GM12878 (cell line): Measurements from ENCODE around the gene ARHGAP19. TPM values are rescaled to one million over a fixed set of nuclear protein-coding genes. Genes with fewer than 3 reads are reported as not detected.

Experiments used
- ATAC-seq: fragments of 200-7000 bp; cut with Tn5 transposase; 3 replicates; pipeline ENCODE4 v1.9.1; 2020; ENCODE audit warnings: mild to moderate bottlenecking, moderate library complexity
- BruUV-seq: library from RNA; stranded (reverse); fragments of 400-500 nt; replicated peaks from 2 replicates; lab custom pipeline; 2021; lab: Mats Ljungman, UMichigan
- CTCF ChIA-PET: fragments of 300-600 bp; sonication (Branson Sonifier 250); formaldehyde crosslinking; extraction: SDS; loops from one replicate; lab custom pipeline; 2021; ENCODE audit warnings: inconsistent platforms; lab: Yijun Ruan, JAX
- POLR2A ChIA-PET: fragments of 350-600 bp; formaldehyde crosslinking; extraction: SDS; loops from one replicate; lab custom pipeline; 2021; ENCODE audit warnings: inconsistent platforms; lab: Charles Lee
- RAD21 ChIA-PET: fragments of 300-600 bp; sonication (Branson Sonifier 250); formaldehyde crosslinking; loops from one replicate; lab custom pipeline; 2023; ENCODE audit warnings: antibody characterized with exemption; ENCODE audit not compliant: unreplicated experiment; lab: Charles Lee
- SMC1A ChIA-PET: fragments of 300-600 bp; sonication (Branson Sonifier 250); formaldehyde crosslinking; loops from one replicate; lab custom pipeline; 2023; ENCODE audit not compliant: unreplicated experiment, uncharacterized antibody; lab: Charles Lee
- DNase-seq: peaks from one replicate; pipeline ENCODE4 v3.0.0-alpha.2; 2011; ENCODE audit warnings: low read depth, low spot score
- FAIRE-seq: peaks from 3 replicates; lab custom pipeline; 2011; peaks lifted over from hg19 to GRCh38; lab: Jason Lieb, UNC
- H2AFZ ChIP-seq: 2 replicates; pipeline ENCODE4 v1.6.0; 2011; ENCODE audit warnings: low read depth, low read length, control low read depth; ENCODE audit not compliant: control insufficient read depth
- H3K27ac ChIP-seq: 2 replicates; pipeline ENCODE4 v1.5.1; 2011; ENCODE audit warnings: control low read depth; ENCODE audit not compliant: control insufficient read depth, insufficient read depth
- H3K27me3 ChIP-seq, 2 experiments: replicated peaks in 1 of 2; 2 replicates each; pipeline versions ENCODE4 v1.6.0 to v1.6.1; 2011; ENCODE audit warnings: low read length in 1 of 2; ENCODE audit not compliant: control insufficient read depth in 2 of 2, insufficient read depth in 2 of 2
- H3K36me3 ChIP-seq, 2 experiments: 2 replicates each; pipeline ENCODE4 v1.5.1; 2011; ENCODE audit warnings: low read length in 1 of 2; ENCODE audit not compliant: control insufficient read depth in 2 of 2, insufficient read depth in 2 of 2
- H3K4me1 ChIP-seq: 2 replicates; pipeline ENCODE4 v1.6.1; 2011; ENCODE audit warnings: mild to moderate bottlenecking, low read length, moderate library complexity, mixed read lengths; ENCODE audit not compliant: control insufficient read depth, insufficient read depth
- H3K4me2 ChIP-seq: 2 replicates; pipeline ENCODE4 v1.6.0; 2011; ENCODE audit warnings: control low read depth; ENCODE audit not compliant: control insufficient read depth, insufficient read depth
- H3K4me3 ChIP-seq: fragments of 200-600 bp; sonication (generic); 2 replicates; pipeline ENCODE4 v1.5.1; 2016
- H3K79me2 ChIP-seq: 2 replicates; pipeline ENCODE4 v1.6.0; 2011; ENCODE audit warnings: low read length; ENCODE audit not compliant: control insufficient read depth, insufficient read depth
- H3K9ac ChIP-seq: 2 replicates; pipeline ENCODE4 v1.8.0; 2011; ENCODE audit warnings: low read length, control low read depth, mixed read lengths; ENCODE audit not compliant: control insufficient read depth, insufficient read depth
- H3K9me3 ChIP-seq: replicated peaks from 3 replicates; pipeline ENCODE4 v1.5.1; 2011; ENCODE audit warnings: mild to moderate bottlenecking, low read length; ENCODE audit not compliant: control insufficient read depth, insufficient read depth
- H4K20me1 ChIP-seq: 2 replicates; pipeline ENCODE4 v1.6.0; 2011; ENCODE audit not compliant: control insufficient read depth, insufficient read depth
- ASH2L ChIP-seq: fragments of 300-600, 200-600 bp; sonication (generic); IDR thresholded peaks from 2 replicates; pipeline ENCODE4 v1.6.1; 2017; ENCODE audit warnings: low read depth, mild to moderate bottlenecking, borderline replicate concordance
- ATF3 ChIP-seq: IDR thresholded peaks from 2 replicates; pipeline ENCODE4 v1.6.1; 2011; ENCODE audit warnings: low read depth, mild to moderate bottlenecking, low read length, moderate library complexity, borderline replicate concordance; ENCODE audit errors: extremely low read depth
- BACH1 ChIP-seq: fragments of 450-650 bp; IDR thresholded peaks from 2 replicates; pipeline ENCODE4 v1.6.1; 2017; ENCODE audit warnings: mild to moderate bottlenecking, borderline replicate concordance
- CHD4 ChIP-seq: fragments of 200-600 bp; sonication (generic); IDR thresholded peaks from 2 replicates; pipeline ENCODE4 v1.6.1; 2016; ENCODE audit warnings: mild to moderate bottlenecking
- CREB1 ChIP-seq: IDR thresholded peaks from 2 replicates; pipeline ENCODE4 v1.6.1; 2012; ENCODE audit warnings: low read depth, mild to moderate bottlenecking, inconsistent platforms
- FOXK2 ChIP-seq: fragments of 450-650 bp; IDR thresholded peaks from 2 replicates; pipeline ENCODE4 v1.6.1; 2017; ENCODE audit warnings: mild to moderate bottlenecking, moderate library complexity
- MAX ChIP-seq: IDR thresholded peaks from 2 replicates; pipeline ENCODE4 v1.6.1; 2012; ENCODE audit warnings: low read depth, low read length, improper control_type of control experiment
- MEF2A ChIP-seq: IDR thresholded peaks from 2 replicates; pipeline ENCODE4 v1.6.1; 2011; ENCODE audit warnings: low read depth, mild to moderate bottlenecking, low read length, moderate library complexity; ENCODE audit not compliant: insufficient read depth
- NFIC ChIP-seq: IDR thresholded peaks from 2 replicates; pipeline ENCODE4 v1.6.1; 2012; ENCODE audit warnings: low read depth, mild to moderate bottlenecking, inconsistent platforms, low read length, moderate library complexity
- NR2F1 ChIP-seq: fragments of 450-650 bp; conservative IDR thresholded peaks from 2 replicates; pipeline ENCODE4 v1.6.1; 2017; ENCODE audit warnings: mild to moderate bottlenecking
- POU2F2 ChIP-seq: IDR thresholded peaks from 3 replicates; pipeline ENCODE4 v1.6.1; 2011; ENCODE audit warnings: low read depth, mild to moderate bottlenecking, low read length, borderline replicate concordance
- STAT3 ChIP-seq: IDR thresholded peaks from 2 replicates; pipeline ENCODE4 v1.6.1; 2011; ENCODE audit warnings: low read depth, low read length, improper control_type of control experiment
- TCF7 ChIP-seq: IDR thresholded peaks from 2 replicates; pipeline ENCODE4 v1.6.1; 2014; ENCODE audit warnings: antibody characterized with exemption, borderline replicate concordance
- ZZZ3 ChIP-seq: IDR thresholded peaks from 2 replicates; pipeline ENCODE4 v1.6.1; 2011; ENCODE audit warnings: low read depth; ENCODE audit not compliant: control insufficient read depth, insufficient read length
- WGBS: methylation state at CpG from one replicate; pipeline ENCODE4 v1.1.6; 2016; ENCODE audit warnings: low lambda C conversion rate; ENCODE audit not compliant: insufficient replicate concordance, insufficient coverage; ENCODE audit errors: missing lambda C conversion rate; 5-methylcytosine and 5-hydroxymethylcytosine counted together
- in situ Hi-C: fragments of 300-500 bp; cut with MboI; formaldehyde crosslinking; loops from 9 replicates; pipeline ENCODE4 v1.14.3; 2018; ENCODE audit warnings: mixed read lengths
- intact Hi-C: fragments of 100-400 bp; cut with micrococcal nuclease; formaldehyde crosslinking; loops from one replicate; pipeline ENCODE4 v1.14.2; 2022; ENCODE audit not compliant: unreplicated experiment
- polyA plus RNA-seq, 11 experiments: library from polyadenylated mRNA; depleted of rRNA in 4 of 11; unstranded in 6 of 11; stranded (reverse) in 5 of 11; fragments of >200 nt; fragmentation: Nextera tagmentation in 4 of 11; fragmentation: Illumina TruSeq in 1 of 11; extraction: Ambion mirVana in 4 of 11; extraction: Trizol in 1 of 11; gene quantifications; 1 replicate in 1 of 11; 2 replicates in 10 of 11; pipeline versions ENCODE4 v1.2.1 to v1.2.3, GENCODE V29; 2011 to 2016; ENCODE audit warnings: inconsistent platforms in 2 of 11, missing spikeins in 2 of 11, low read depth in 1 of 11
- total RNA-seq, 4 experiments: library from RNA; depleted of rRNA in 3 of 4; stranded (reverse); fragments of >200 nt in 3 of 4; fragmentation: Illumina TruSeq in 1 of 4; extraction: Trizol in 1 of 4; gene quantifications; 2 replicates each; pipeline versions ENCODE4 v1.2.1 to v1.2.3, GENCODE V29; 2013 to 2021

Gene ARHGAP19
- total and polyA plus RNA-seq, 10 of the 15 experiments (the other 5 are each of a cell fraction or from before 2014, with no cell fraction given): 13.3 to 40.7 (median 22.6) TPM

GRCh38 chr10:97298223-97298571 is 5.8 kb upstream of the ARHGAP19 start:
- WGBS: 30% methylated on average over 3 of the region's 3 CpGs

GRCh38 chr10:97297556-97298222 is 5.3 kb upstream of the ARHGAP19 start:
- Histone ChIP-seq H3K27ac (no peak overlapping the region), H3K9me3 (no peaks in the 10 kb centered on the region), H3K4me2 (no peak overlapping the region), H2AFZ (no peak overlapping the region), H3K27me3 (no peaks in the 10 kb centered on the region; a peak in 1 of 4 replicates), H3K79me2 (no peaks in the 10 kb centered on the region)
- POLR2A ChIA-PET: no interaction called here
- no peak for FAIRE-seq
- intact Hi-C loops: no loop called here
- no peak for DNase-seq
- BruUV-seq: no TSS peak
- 49% methylated on average over 8 of the region's 8 CpGs for WGBS
- no peak for ATAC-seq
- SMC1A ChIA-PET: no interaction called here
- RAD21 ChIA-PET: no interaction called here
- CTCF ChIA-PET: interaction anchor here (0.6 kb wide), 1 partner anchor 16 kb away, joined by 3 read pairs; no protein-coding TSS in a partner anchor
- TF ChIP-seq ZZZ3 (no peak), ATF3 (no peak), TCF7 (no peak), POU2F2 (no peak), CHD4 (no peak), CREB1 (no peak)
- TF ChIP-seq, all 136 proteins: peak for 0
- Histone ChIP-seq H4K20me1 (no peaks in the 10 kb centered on the region), H3K9ac (no peak overlapping the region), H3K36me3 (no peaks in the 10 kb centered on the region), H3K4me1 (no peaks in the 10 kb centered on the region), H3K4me3 (no peak overlapping the region)
- in situ Hi-C loops: no loop called here

More at GRCh38 chr10:97298223-97298571, 5.8 kb upstream of the ARHGAP19 start:
- Histone ChIP-seq H3K79me2 (no peaks in the 10 kb centered on the region), H3K4me1 (no peaks in the 10 kb centered on the region), H3K4me3 (no peak overlapping the region), H3K27ac (no peak overlapping the region), H4K20me1 (no peaks in the 10 kb centered on the region), H3K36me3 (no peaks in the 10 kb centered on the region), H3K9me3 (no peaks in the 10 kb centered on the region), H2AFZ (no peak overlapping the region), H3K9ac (no peak overlapping the region), H3K4me2 (no peak overlapping the region), H3K27me3 (no peaks in the 10 kb centered on the region; a peak in 1 of 4 replicates)
- SMC1A ChIA-PET: interaction anchor here (0.6 kb wide), 1 partner anchor 111 kb away, joined by 3 read pairs; no protein-coding TSS in a partner anchor
- ATAC-seq: no peak
- CTCF ChIA-PET: no interaction called here
- POLR2A ChIA-PET: no interaction called here
- TF ChIP-seq FOXK2: no peak
- TF ChIP-seq ASH2L: no peak
- no peak for TF ChIP-seq STAT3
- TF ChIP-seq MAX: no peak
- no peak for TF ChIP-seq NR2F1
- TF ChIP-seq MEF2A: no peak
- no peak for TF ChIP-seq BACH1
- no peak for TF ChIP-seq NFIC
- RAD21 ChIA-PET: no interaction called here
- no peak for FAIRE-seq
- intact Hi-C loops: no loop called here
- DNase-seq: no peak
- in situ Hi-C loops: no loop called here
- no TSS peak for BruUV-seq
